Inflammatory macrophage treated with lipopolysaccharide for 4 hours (primary cell): Measurements from ENCODE around the gene FANK1.
A peak's percentile ranks its signal among the peaks of the same experiment; 100 is the strongest.
"Not testable (repeated sequence)": the region's sequence is repeated elsewhere in the genome, so short reads cannot be mapped to it uniquely, and the experiment has no call there.

Experiments
- DNase-seq: peaks from one replicate; pipeline ENCODE4 v3.0.0-alpha.2; 2020

FANK1 gene

DNA sequence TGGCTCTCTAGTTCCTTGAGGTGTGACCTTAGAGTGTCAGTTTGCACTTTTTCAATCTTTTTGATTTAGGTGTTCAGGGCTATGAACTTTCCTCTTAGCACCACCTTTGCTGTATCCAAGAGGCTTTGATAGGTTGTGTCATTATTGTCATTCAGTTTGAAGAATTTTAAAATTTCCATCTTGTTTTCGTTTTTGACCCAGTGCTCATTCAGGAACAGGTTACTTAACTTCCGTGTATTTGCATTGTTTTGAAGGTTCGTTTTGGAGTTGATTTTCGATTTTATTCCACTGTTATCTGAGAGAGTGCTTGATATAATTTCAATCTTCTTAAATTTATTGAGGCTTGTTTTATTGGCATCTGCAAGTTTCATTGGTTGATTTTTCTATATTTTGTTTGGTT is 37.3 kb downstream of the FANK1 start:
- DNase-seq, result no peak

DNA sequence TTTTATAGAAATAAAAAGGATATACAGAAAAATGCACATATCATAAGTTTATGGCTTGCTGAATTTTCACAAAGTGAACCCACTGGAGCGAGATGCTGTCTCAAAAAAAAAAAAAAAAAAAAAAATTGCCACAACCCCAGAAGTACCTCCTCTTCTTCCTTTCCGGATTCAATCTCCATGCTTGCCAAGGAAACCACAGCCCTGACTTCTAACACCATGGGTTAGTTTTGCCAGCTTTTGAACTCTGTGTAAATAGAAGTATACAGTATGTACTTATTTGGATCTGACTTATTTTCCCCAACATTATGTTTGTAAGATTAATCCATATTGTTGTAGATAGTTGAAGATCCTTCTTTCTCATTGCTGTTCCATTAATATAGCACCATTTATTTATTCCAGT is 40.0 kb downstream of the FANK1 start:
- DNase-seq, result no peak

DNA sequence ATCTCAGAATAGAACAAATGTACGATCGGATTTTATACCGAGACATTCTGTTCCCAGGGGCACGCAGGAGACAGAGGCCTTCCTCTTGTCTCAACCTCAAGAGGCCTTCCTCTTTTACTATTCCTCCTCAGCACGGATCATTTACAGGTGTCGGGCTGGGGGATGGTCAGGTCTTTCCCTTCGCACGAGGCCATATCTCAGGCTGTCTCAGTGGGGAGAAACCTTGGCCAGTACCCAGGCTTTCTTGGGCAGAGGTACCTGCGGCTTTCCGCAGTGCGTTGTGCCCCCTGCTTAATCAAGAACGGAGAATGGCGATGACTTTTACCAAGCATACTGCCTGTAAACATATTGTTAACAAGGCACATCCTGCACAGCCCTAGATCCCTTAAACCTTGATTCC is 44.2 kb downstream of the FANK1 start:
- no peak for DNase-seq

DNA sequence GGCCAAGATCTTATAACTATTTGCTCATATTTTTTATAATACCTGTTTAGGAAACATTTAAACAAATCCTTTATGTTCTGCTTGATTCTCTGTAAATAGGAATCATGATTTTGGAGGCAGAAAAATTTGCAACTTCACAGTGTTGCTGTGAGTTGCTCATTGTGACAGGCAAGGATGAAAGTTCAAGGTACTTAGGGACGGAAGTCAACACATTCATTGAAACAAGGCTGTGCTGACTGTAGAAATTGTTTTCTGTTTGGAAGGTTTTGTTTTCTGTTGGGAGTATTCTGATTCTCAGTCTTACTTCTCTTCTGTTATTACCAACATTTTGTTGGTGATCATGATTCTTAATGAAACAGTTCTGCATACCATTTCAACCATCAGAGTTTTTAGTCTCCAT is 54.9 kb downstream of the FANK1 start:
- no peak for DNase-seq

DNA sequence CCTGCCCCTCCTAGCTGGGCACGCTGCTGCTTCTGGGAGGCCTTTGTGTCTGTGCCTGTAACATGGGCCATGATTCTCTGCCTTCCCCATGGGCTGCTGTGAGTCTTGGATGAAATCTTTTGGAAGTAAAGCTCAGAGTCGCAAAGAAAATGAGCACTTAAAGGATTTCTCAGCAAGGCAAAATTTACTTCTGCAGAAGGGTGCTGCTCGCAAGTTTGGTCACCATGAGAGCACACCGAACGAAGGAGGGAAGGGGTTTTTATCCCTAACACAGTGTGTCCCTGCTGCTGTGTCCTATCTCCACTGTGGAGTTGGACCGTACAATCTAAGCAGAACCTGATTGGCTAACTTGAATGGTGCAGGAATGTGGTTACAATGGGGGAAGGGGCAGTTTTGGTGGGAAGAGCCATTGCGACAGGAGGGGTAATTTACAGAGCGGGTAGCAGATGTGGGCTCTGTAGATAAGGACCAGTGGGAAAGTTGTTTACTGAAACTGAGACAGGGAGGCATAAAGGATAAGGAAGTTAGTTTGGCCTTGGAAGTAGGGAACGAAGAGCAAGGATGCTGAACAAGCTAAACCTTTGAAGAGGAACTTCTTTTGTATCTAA is 57.5 kb downstream of the FANK1 start:
- no peak for DNase-seq

DNA sequence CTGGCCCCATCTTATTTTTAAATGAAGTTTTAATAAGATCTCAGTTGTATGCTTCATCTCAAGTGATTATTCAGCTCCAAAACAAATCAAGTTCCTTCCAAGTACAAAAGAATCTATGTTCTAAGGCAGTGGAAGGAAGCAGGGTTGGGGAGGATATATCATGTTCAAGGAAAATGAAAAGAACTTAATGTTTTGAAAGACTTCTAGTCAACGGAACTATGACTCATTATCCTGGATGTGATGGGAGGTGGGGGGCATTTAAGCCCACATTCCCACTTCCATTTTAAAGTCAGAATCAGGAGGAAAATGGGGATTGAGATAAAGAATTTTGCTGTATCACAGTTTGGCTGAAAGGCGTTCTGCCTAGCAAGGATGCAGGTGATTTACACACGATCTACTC is 59.4 kb downstream of the FANK1 start:
- no peak for DNase-seq

DNA sequence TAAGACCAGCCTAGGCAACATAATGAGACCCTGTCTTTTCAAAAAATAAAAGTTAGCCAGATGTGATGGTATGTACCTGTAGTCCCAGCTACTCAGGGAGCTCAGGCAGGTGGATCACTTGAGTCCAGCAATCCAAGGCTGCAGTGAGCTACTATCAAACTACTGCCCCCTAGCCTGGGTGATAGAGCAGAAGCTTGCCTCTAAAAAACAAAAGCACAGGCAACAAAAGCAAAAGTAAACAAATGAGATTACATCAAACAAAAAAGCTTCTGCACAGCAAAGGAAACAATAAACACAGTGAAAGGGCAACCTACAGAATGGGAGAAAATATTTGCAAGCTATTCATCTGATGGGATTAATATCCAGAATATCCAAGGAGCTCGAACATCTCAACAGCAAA is 65.4 kb downstream of the FANK1 start:
- DNase-seq, result no peak

DNA sequence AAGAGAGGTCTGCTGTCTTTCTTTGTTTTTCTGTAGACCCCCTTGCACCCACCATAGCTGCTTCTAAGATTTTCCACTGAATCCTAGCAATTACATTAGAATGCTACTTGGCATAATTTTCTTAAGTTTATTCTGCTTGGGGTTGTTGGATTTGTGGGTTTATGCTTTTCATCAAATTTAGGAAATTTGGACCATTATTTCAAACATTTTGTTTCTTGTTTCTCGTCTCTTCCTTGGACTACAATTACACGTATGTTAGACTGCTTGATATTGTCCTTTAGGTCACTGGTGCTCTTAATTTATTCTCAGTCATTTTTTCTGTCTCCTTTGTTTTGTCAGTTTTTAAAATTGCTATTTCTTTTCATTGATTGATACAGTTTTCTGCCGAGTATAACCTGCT is 65.8 kb downstream of the FANK1 start:
- DNase-seq, result no peak

DNA sequence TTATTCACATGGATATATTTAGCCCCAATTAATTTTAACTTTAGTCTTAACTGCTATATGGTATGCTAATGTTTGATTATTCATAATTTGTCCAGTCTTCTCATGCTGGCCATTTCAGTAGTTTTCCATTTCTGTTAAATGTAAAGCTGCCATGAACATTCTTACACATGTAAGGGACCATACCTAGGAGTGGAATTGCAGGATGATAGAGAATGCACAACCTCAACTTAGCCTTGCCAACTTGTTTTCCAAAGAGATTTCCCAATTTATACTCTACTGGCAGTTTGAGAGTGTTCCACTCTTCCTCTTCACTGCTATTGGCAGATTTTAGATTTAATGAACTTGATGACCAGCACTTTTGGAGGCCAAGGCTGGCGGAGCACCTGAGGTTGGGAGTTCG is 68.2 kb downstream of the FANK1 start:
- DNase-seq, result no peak

DNA sequence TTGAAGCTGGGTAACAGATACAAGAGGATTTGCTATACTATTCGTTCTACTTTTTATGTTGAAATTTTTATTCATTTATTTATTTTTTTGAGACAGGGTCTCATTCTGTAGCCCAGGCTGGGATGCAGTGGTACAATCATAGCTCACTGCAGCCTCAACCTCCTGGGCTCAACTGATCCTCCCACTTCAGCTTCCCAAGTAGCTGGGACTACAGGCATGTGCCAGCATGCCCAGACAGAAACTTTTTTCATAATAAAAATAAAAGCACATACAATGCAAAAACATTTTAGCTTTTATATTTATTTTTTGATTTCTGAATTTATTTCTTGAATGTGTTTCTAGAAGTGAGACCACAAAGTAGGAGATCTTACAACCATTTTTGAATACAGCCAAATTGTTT is 71.2 kb downstream of the FANK1 start:
- no peak for DNase-seq

DNA sequence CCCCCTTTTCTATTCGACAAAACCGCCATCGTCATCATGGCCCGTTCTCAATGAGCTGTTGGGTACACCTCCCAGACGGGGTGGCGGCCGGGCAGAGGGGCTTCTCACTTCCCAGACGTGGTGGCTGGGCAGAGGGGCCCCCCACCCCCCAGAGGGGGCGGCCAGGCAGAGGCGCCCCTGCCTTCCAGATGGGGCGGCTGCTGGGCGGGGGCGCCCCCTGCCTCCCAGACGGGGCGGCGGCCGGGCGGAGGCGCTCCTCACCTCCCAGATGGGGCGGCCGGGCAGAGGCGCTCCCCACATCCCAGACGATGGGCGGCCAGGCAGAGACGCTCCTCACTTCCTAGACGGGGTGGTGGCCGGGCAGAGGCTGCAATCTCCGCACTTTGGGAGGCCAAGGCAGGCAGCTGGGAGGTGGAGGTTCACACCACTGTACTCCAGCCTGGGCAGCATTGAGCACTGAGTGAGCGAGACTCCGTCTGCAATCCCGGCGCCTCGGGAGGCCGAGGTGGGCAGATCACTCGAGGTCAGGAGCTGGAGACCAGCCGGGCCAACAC is 73.8 kb downstream of the FANK1 start:
- not testable (repeated sequence) for DNase-seq

DNA sequence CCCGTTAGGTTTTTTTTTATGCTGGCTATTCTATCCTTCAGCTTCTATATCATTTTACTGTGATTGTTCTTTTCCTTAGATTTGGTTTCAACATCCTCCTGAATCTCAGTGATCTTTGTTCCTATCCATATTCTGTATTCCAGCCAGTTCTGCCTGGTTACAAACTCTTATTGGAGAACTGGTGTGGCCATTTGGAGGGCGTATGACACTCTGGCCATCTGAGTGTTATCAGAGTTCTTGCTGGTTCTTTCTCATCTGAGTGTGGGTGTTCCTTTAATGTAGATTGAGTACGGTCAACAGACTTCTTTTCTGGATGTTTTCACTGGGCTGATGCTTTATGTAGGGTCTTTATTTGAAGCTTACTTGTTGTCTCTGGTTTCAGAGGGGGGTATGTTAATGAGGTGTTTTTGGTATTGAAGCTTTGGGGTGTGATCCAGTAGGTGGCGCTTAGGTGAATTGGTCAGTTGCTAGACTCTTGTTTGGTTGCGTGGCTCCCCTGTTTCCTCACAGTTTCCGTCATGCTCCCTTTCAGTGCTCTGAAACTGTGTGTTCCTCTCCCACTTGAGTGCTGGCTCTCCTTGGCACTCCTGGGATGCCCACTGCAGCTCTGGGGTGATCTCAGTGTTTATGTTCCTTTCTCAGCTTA is 80.7 kb downstream of the FANK1 start:
- no peak for DNase-seq

DNA sequence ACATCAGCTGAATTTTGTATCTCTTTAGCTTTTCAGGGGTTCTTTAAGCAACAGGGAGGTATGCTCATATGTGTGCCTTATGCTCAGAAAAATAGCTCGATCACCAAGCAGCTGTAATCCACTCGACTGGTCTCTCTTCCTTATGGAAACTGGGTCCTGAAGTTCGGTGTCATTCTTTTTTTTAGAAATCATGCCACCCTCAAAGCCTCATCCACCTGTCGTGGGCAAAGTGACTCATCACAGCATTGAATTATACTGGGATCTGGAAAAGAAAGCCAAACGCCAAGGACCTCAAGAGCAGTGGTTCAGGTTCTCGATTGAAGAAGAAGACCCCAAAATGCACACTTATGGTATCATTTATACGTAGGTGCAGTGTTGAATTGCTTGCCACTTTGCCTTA is 83.6 kb downstream of the FANK1 start:
- no peak for DNase-seq

DNA sequence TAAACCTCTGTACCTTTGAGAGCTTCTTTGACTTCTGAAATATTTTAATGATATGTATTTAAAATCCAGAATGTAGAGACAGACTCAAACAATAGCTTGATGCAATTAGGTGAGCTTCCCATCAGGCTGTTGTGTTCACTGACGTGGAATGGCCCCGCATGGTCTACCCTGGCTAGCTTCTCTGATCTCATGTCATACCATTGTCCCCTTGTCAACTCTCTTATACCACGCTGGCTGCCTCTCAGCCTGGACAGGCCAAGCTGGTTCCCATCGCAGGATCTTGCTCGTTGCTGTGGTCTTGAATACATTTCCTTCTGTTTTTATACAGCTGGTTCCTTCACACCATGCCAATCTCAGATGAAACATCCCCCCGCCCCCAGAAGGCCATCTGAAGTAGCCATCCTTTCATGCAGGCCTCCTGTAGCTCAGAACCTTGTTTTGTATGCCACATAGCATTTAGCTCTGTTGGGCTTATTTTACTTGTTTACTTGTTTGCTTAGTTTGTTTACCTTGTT is 84.2 kb downstream of the FANK1 start:
- DNase-seq, result no peak

DNA sequence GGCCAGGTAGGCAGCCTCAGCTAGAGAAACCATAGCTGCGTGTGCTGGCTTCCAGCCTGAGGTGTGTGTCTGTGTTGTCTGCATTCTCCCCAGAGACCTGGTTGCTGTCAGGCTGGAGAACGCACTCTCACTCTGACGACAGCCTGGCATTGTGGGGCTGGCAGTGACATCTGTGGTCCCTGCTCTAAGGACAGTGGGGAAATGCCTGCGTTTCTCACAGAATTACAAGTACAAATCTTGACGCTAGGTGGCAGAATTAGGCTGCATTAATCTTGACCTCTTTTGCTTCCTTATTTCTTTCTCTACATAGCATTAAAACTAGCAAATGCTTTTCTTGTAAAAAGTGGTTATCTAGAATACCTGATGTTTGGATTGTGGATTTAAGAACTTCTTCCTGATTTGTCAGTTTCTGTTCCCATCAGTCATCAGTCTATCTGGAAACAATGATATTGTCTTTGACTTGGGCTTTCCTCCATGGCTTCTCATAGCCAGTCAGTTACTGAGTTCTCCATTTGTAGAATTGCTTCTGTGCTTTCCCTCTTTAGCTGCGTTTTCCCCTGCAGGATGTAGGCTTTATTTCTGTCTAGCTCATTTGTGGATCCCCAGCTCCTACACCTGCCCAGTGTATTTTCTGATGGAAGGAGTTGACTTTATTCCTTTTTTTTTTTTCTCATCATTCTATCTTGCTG is 86.0 kb downstream of the FANK1 start:
- DNase-seq, result peak; percentile 84

DNA sequence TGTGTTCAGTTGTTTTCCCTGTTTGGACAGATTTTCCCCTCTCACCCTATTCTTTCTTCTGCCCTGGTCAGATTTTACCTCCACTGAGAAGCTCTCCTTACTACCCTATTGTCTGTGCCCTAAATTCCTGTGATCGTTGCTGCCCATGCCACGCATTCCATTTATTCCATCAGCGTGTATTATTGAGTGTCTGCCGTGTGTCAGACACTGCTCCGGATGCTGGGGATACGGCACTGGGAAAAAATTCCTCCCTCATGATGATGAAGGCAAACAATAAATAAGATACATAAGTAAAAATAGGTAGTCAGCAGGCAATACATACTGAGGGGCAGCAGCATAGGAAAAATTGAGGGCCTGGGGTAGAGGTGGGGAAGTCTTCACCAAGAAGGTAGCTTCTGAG is 86.8 kb downstream of the FANK1 start:
- no peak for DNase-seq

DNA sequence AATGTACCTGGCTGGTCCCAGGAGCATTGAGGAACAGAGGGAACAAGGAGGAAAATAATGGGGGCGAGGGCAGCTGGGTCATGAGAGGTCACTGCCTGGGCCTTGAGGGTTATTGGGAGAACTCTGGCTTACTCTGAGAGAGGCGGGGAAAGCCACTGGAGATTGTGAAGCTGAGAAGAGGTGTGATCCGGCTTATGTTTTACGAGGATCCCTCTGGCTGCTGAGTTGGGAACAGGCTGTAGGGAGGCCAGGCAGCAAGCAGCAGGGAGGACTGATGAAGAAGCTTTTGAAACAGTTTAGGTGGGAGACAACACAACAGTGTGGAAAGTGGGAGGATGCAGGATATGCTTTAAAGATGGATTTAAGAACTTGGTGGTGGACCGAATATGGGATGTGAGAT is 87.3 kb downstream of the FANK1 start:
- DNase-seq, result no peak

DNA sequence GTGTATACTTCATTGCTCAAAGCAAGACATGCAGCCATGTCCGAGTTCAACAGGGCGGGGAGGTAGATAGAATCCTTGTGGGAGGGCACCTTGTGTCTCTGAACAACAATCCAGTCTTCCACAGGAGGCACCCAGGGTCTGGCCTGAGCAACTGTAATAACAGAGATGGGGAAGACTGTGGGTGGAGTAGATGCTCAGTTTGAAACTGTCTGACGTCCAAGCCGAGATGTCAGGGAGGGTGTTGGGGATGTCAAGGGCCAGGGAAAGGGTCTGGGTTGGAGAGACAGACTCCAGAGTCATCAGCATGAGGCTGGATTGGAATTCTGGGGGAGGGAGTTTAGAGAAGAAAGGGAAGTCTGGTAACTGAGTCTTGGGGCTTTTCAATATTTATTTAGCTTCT is 88.0 kb downstream of the FANK1 start:
- DNase-seq, result no peak

DNA sequence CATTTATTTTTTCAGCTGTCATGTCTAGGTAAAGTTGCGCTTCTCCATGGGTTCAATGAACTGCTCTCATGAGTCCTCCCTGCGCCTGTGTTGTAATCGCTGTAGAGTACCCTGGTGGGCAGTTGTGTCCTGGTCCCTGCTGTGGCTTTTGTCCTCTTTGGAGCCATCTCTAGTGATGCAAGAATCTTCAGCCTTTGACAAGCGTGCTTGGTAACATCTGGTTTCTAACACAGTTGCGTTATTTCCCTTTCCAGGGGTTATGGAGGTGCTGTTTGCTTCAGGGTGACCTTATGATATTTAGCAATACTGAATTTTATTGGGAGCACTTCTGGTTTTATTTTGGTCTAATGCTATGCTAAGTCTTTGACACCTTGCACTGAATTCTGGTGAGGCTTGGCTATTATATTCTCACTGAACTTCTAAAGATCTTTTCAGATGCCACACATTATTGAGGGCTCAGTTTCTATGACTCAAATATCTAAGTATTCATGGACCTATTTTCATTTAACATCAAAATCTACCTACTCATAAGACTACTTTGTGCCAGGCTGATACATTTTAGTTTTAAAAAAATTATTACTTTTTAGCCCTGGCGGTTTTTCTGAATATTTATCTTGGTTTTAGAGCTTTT is 88.6 kb downstream of the FANK1 start:
- peak; percentile 57 for DNase-seq

DNA sequence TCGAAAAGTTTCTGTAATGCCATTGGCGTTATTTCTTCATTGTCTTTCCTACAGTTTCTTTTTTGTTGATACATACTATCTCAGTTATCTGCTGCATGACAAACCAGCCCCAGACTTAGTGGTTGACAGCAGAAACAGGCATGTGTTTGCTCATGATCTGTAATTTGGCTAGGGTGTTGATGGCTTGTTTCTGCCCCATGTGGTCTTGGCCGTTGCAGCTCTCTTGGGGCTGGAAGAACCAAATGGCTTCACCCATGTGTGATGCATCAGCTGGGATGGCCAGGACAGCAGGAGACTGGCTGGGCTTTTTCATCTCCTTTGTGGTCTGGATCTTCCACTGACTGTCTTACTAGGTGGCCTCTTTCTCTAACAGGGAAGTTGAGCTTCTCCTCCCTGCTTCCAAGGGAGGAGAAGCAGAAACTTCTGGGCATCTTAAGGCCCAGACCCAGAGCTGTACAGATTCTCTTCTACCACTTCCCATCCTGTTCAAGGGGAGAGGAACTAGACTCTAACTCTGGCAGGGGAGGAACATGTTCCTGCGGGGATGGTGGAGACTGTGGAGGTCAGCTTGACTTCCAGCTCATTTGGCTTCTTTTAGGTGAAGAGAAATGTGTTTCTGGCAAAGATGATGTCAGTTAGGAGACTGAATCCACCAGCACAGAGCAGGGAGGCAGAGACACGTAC is 89.3 kb downstream of the FANK1 start:
- peak; percentile 32 for DNase-seq

DNA sequence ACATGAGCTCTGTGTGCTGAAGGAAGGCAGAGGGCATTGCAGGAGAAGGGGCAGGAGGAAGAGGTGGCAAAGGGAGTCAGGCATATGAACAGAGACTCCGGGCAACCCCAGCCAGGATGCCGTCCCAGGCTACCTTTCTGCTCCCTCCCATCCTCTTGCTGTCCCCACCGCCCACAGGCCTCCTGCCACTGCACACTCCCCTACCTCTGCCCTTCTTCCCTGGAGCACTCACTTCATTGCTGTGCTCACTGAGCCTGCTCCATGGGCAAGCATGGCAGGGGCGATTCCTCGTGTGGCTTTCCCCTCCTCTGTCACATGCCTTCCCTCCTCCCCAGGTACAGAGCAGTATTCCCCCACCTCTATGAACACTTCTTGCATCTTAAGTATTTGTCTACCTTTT is 93.4 kb downstream of the FANK1 start:
- no peak for DNase-seq

DNA sequence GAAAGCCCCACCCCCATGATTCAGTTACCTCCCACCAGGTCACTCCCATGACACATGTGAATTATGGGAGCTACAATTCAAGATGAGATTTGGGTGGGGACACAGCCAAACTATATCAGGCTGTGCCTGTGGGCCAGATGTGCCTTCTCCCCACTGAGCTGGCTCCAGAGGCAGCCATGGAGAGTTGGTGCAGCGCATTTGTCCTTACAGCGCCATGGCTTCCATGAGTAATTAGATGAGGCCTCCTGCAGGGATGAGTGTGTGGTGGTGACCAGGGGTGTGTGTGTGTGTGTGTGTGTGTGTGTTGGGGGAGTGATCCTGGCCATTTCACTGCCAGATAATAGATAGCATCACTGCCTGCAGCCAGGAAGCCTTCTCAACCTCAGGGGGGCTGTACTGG is 94.6 kb downstream of the FANK1 start:
- no peak for DNase-seq

DNA sequence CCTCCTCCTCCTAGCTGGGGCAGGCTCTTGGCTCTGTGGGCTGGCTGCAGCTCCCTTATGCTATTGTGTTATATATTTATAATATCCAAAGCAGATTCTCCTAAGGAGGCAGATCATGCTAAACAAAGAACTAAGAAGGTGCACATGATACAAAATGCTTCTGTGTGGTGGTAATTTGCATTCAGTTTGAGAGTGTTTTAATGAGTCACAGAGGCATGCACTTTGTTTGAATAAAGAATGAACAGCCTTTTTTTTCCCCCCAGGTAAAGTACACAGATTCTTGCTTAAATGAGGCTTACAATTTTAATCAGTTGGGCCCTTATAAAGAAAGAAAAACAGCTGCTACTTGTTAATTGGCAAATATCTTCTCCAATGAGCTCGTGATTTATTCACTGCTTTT is 95.0 kb downstream of the FANK1 start:
- no peak for DNase-seq
